ENCODE data around the gene BCAP31. TPM values are rescaled to one million over a fixed set of nuclear protein-coding genes. Genes with fewer than 3 reads are reported as not detected.
A peak's percentile ranks its signal among the peaks of the same experiment; 100 is the strongest.

Gene BCAP31
- total RNA-seq, 1 donor from 2014 or later = 124 TPM

- intact Hi-C loops (cut with DNase I) = no loop called here
- DNase-seq (ENCODE audit: low spot score) (peak; percentile 28), ATAC-seq (no peak)
Observed at GRCh38 chrX:153670748-153671588, 53.2 kb downstream of the BCAP31 start.

- intact Hi-C loops (cut with DNase I) = loop anchor here (5.0 kb wide), 1 partner anchor 133 kb away; no protein-coding TSS in a partner anchor
- DNase-seq (ENCODE audit: low spot score) = no peak
- no peak for ATAC-seq
Observed at GRCh38 chrX:153669901-153670731, 54.1 kb downstream of the BCAP31 start.

GRCh38 chrX:153669174-153669890 is 54.9 kb downstream of the BCAP31 start:
- DNase-seq (ENCODE audit: low spot score) (no peak), ATAC-seq (peak; percentile 4)
- intact Hi-C loops (cut with DNase I) = loop anchor here (5.0 kb wide), 1 partner anchor 132 kb away; no protein-coding TSS in a partner anchor

DNA sequence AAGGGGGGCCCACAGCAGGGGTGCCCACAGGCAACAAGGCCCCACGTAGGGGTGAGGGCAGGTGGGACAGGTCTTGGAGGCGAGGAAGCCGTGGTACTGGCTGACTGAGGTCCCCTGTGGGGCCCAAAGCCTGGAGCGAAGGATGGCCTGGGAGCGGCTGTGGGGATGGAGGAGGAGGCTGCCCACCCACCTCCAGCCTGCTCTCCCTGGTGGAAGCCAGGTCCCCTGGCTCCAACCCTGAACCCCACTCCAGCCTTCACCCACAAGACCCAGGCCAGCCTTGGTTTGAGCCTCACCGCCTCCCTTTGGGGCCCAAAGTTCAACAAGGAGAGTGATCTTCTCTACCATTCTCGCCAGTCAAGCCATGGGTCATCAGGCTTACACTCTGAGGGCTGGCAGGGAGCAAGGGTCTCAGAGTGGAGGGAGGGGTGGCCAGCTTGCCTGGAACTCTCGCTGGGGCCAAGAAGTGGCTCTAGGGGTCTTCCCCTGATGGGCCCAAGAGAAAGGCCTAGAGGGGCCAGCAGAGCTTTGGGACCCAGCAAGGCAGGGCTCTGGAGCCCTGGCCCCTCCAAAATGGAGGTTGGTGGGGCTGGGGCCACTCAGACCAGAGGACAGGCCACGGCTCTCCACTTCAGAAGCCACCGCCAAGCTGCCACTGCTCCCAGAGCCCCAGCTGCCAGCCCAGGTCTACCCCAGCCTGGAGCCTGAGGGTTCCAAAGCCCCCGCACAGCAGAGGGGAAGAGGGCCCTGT is 55.6 kb downstream of the BCAP31 start:
- intact Hi-C loops (cut with DNase I) = loop anchor here (5.0 kb wide), 1 partner anchor 131 kb away; no protein-coding TSS in a partner anchor
- ATAC-seq (peak; percentile 5), DNase-seq (ENCODE audit: low spot score) (no peak)

- ATAC-seq (peak; percentile 83), DNase-seq (ENCODE audit: low spot score) (peak; percentile 90)
- intact Hi-C loops (cut with DNase I) = loop anchor here (5.0 kb wide), 1 partner anchor 131 kb away; no protein-coding TSS in a partner anchor
Observed at GRCh38 chrX:153667956-153668396, 56.2 kb downstream of the BCAP31 start.

GRCh38 chrX:153667281-153667955 is 56.8 kb downstream of the BCAP31 start:
- intact Hi-C loops (cut with DNase I) = loop anchor here (5.0 kb wide), 1 partner anchor 130 kb away; no protein-coding TSS in a partner anchor
- DNase-seq (ENCODE audit: low spot score) (no peak), ATAC-seq (no peak)

DNA sequence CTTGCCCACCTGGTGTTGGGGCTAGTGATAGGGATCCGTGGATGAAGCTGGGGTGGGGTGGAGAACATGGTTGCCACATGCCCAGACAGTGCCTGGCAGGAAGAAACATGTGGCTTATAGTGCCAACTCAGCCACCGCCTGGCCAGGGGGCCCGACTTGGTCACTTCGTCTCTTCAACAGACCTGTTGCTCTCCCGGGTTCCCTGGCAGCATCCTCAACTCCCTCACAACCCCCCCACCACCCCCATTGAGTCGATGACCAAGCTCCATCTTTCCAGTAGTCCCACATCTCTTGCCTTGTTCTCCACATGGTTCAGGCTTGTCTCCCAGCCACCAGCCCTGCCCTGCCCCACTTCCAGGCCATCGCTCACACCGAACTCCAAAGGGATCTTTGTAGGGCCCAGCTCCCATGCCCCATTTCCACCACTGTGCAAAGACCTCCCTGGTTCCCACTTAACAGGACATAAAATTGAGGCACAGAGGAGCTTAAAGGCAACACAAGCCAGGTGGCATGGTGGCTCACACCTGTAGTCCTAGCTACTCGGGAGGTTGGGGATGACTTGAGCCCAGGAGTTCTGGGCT is 58.4 kb downstream of the BCAP31 start:
- DNase-seq (ENCODE audit: low spot score) (no peak), ATAC-seq (no peak)
- intact Hi-C loops (cut with DNase I) = loop anchor here (5.0 kb wide), 1 partner anchor 129 kb away; no protein-coding TSS in a partner anchor

DNA sequence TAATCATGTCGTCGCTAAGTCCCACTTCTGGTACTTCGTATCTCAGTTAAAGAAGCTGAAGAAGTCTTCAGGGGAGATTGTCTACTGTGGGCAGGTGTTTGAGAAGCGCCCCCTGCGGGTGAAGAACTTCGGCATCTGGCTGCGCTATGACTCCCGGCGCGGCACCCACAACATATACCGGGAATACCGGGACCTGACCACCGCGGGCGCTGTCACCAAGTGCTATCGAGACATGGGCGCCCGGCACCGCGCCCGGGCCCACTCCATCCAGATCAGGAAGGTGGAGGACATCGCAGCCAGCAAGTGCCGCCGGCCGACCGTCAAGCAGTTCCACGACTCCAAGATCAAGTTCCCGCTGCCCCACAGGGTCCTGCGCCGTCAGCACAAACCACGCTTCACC is 61.9 kb downstream of the BCAP31 start:
- no peak for DNase-seq (ENCODE audit: low spot score)
- intact Hi-C loops (cut with DNase I) = no loop called here
- ATAC-seq = no peak

GRCh38 chrX:153659268-153659667 is 64.9 kb downstream of the BCAP31 start:
- no peak for DNase-seq (ENCODE audit: low spot score)
- ATAC-seq = no peak
- intact Hi-C loops (cut with DNase I) = no loop called here

DNA sequence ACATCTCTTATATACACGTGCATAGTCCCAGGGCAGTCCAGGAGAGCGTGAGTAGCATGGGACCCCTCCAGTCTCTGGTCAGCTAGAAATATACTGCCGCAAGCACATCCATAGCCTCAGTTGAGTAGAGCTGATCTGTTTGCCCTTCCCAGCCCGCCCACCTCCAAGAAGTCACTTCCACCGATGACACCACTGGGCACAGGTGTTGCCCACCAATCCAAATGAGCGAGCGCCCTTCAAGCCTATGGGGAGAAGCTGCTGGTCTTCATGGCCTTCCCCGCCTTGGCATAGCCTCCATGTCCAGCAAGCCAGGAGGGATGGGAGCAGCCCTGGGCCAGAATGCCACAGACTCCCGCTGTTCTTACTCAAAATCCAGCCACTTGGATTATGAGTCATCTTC is 67.0 kb downstream of the BCAP31 start:
- intact Hi-C loops (cut with DNase I) = no loop called here
- DNase-seq (ENCODE audit: low spot score) (no peak), ATAC-seq (no peak)

GRCh38 chrX:153653556-153653955 is 70.6 kb downstream of the BCAP31 start:
- no peak for DNase-seq (ENCODE audit: low spot score)
- intact Hi-C loops (cut with DNase I) = no loop called here
- ATAC-seq = no peak

DNA sequence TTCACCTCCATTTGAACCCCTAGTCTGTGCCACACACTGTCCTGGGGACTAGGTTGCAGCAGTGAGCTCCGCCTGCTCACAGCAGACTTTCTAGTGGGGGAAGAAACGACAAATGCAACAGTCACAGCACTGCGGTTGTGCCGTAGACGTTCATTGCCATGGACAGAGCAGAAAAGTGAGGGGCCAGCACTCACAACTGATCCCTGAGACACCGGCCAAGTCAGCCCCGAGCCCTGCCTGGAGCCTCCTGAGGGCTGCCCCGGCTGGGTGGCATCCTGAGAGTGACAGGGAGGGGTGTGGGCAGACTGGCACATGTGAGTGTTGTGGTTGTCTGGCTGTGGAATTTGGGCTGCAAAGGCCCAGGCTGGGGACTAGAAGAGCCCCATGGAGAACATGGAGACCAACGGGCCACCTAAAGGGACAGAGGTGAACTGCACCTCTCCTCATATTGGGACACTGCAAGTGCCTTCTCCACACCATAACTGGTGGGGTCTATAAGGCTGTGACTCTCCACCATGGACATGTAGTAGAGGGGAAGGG is 72.6 kb downstream of the BCAP31 start:
- no peak for ATAC-seq
- intact Hi-C loops (cut with DNase I) = no loop called here
- DNase-seq (ENCODE audit: low spot score) = peak; percentile 49

GRCh38 chrX:153650959-153651358 is 73.2 kb downstream of the BCAP31 start:
- DNase-seq (ENCODE audit: low spot score) (no peak), ATAC-seq (no peak)
- intact Hi-C loops (cut with DNase I) = no loop called here

Measured in sciatic nerve (tissue), 2 donors.